Left forelimb (tissue), 1 donor: ENCODE data around the gene MACROD1.

ENCODE experiments used
- DNase-seq: peaks from one replicate; pipeline ENCODE4 v3.0.0-alpha.2; 2018; ENCODE audit warnings: low spot score

MACROD1 gene

DNA sequence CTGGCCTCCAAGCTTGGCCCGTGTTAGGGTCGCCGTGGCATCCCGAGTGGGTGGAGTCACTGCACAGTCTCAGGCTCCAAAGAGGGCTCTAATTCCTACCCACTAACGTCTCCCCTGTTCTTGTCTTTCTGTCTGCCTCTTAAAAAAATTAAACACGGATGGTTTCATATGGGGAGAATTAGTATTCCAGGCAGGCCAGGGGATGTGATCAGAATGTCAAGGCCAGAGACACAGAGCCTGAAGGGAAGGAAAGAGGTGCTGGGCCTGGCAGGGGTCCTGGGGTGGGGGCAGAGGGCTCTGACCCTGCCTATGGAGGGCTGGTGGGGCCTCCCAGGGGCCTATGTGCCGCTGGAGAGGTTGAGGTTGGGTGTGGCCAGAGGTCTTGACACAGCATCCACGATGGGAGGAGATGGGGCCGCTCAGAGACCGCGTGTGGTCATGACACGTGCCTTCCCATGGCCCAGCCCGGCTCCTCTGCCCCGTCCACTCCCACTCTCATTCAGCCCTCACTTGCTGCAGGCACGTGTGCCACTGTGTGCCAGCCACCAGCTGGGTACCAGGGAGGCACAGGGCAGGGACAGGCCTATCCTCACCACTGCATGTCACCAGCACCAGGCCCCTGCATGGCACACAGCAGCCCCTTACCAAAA is 73.7 kb downstream of the MACROD1 start:
- DNase-seq, result no peak

DNA sequence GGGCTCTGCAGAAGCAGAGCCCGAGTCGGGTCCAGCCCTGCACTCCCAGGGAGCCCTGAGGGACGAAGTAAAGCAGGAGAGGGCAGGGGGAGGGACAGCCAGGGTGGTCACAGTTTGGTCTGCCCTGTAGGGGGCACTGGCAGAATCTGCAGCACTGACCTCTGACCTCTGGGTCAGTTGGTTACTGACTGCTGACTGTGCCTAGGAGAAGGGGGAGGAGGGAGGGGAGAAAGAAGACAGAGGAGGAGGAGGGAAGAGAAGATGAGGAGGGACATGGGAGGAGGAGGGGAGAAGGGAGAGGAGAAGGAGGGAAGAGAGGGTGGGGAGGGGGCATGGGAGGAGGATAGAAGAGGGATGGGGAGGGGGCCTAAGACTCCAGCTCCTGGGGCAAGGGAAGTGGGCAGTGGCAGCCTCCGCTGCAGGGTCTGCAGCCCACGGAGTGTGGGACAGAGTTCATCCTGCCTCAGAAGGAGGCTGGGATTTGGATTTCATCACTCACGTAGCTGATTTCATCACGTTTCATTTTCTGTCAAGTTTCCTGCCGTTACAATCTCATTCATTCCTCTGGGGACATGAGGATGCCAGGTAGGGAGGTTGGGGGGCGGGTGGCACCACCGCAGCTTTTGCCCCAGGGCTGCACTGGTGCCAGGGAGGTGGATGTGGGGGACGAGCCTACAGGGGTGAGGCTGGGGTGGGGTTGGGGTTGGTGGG is 75.0 kb downstream of the MACROD1 start:
- DNase-seq, result no peak

DNA sequence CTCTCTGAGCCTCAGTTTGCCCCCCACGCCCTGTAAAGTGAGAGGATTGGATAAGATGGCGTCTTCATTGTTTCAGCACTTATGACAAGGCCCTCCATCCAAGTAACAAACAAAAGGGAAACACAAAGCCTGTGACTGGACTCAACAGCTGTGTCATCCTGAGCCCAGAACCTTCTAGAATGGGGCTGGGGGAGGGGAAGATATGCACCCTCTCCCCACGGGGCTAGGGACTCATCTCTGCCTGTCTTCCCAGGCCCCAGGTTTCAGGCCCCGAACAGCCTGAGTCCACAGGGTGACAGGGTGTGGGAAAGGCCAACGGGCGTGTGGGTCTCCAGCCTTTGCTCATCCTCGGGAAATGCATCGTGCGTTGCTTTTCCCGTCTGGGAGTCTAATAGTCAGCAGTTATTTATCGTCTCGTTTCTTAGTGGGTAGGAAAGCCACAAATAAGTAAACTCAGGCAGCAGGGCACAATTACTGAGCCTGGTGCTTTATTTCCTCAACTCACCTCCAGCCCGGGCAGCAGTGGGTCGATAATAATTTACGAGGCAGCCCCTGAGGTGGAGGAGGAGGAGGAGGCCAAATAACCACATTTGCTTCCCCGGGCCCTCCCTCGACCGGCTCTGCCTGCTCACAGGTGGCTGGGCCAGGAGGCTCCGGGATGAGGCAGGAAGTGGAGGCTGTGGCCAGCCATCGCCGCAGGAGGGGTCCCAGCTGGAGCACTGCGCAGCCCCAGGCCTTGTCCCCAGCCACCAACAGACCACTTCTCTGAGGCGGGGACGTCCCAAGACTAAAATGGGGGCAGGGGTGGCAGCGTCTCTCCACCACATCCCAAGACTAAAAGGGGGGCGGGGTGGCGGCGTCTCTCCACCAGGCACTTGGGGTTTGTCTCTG is 75.8 kb downstream of the MACROD1 start:
- no peak for DNase-seq

DNA sequence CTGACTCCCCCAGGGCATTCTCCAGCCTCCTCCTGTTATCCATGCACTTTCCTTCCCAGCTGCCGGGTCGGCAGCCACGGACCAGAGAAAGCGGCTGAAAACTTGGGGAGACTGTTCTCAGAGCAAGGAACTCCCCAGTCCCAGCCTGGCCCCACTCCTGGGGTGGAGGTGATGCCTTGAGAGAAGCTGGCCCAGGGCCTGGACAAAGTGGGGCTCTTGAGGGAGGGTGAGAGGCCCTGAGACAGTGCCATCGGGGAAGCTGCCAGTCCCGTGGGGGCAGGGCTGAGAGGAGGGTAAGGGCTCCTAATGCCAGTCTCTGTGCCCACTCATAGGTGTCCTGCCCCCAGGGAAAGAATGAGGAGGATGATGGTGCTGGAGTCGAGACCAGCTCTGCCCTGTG is 76.4 kb downstream of the MACROD1 start:
- DNase-seq, result no peak

DNA sequence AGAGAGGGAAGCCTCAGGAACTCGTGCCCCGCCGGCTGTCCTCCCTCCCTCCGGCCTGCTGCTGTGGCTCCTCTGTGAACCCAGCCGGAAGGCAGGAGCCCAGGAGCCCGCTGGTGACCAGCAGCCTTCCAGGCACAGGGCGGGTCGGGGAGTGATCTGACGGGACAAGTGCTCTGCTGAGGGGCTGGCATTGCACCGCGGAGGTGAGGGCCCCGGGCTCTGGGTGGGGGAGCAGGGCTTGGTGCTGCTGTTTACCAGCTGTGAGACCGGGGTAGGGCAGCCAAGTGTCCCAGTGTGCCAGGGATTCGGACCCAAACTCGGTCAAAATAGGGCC is 76.9 kb downstream of the MACROD1 start:
- DNase-seq, result no peak

DNA sequence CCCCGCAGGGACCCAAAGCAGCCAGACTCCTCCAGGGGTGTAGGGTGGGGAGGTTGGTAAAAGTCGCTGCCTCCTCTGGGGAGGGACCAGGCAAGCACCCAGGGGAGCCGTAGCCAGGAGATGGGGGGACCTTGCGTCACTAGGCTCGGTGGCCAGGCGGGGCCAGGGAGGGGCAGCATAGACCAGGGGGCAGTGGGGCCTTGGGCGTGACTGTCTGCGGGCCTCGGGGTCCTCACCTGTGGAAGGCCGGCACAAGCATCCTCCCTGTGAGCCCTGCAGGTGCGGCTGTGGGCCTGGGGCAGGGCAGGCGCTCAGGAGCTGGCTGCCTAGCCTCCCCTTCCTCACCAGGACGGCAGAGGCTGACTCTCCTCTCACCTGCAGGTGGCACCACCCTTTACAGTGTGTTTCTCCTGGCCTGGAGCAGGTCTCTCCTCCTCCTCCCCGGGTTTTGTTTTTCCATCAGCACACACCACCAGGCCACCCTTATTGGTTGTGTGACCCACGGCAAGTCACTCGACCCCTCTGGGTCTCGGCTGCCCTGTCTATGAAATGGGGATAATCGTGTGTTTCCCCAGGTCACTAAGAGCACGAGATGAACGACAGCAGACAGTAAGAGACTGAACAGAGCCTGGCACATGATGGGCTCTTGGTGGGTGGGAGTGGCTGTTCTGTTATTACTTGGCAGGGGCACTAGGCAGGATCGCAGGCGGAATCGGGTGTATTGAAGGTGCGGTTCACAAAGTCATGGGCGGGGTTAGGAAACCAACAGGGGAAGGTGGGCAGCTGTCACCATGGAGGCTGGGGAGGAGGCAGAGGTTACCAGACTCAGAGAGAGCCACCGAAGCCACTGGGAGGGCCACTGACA is 77.5 kb downstream of the MACROD1 start:
- no peak for DNase-seq

DNA sequence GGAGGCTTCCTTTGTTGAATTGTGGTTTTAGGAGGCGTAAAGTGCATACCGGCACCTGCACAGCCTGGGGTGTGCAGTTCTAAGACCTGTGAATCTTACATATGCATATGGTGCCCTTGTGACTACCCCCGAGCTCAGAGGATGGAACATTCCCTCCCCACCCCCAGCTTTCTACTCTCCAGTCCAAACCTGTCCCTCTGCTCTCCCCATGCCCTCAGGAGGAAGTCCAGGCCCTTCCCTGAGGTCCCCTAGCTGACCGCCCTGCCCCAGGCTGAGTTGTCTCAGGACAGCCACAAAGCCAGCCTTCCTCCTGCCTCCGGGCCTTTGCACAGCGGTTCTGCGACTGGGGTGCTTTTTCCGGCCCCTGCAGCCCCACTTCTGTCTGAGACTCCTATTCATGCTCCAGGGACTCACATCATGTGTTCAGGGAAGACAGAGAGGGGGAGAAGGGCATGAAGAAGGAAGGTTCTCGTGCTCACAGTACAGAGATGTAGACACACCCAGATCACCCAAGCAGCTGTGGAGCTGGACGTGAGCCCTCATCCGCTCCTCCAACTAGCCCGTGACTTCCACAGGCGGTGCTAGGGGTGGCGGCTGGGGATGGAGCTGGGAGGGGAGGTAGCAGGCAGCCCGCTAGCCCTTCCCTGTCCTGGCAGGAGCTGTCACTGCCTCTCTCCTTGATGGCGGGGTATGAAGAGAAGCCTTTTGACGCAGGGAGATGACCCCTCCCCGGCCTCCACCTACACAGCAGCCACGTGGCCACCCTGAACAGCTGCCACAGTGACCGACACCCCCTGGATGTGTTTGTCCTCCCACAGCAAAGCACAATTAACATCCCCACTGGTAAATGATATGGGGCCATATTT is 79.4 kb downstream of the MACROD1 start:
- DNase-seq, result no peak

DNA sequence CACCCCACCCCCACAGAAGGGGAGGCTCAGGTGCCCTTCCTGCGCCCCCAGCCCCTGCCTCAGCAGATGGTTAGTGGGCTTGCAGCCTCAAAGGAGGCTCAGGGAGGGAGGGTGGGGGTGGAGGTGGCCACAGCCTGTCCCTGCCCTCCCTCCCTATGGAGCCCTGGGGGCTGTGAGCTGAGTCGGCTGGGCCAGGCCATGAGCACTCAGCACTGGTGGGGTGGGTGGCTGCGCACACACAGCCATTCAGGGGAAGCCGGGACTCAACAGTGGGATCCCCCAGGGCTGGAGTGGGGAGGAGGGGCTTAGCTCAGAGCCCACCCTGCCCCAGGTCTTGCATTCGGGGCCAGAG is 80.0 kb downstream of the MACROD1 start:
- no peak for DNase-seq

DNA sequence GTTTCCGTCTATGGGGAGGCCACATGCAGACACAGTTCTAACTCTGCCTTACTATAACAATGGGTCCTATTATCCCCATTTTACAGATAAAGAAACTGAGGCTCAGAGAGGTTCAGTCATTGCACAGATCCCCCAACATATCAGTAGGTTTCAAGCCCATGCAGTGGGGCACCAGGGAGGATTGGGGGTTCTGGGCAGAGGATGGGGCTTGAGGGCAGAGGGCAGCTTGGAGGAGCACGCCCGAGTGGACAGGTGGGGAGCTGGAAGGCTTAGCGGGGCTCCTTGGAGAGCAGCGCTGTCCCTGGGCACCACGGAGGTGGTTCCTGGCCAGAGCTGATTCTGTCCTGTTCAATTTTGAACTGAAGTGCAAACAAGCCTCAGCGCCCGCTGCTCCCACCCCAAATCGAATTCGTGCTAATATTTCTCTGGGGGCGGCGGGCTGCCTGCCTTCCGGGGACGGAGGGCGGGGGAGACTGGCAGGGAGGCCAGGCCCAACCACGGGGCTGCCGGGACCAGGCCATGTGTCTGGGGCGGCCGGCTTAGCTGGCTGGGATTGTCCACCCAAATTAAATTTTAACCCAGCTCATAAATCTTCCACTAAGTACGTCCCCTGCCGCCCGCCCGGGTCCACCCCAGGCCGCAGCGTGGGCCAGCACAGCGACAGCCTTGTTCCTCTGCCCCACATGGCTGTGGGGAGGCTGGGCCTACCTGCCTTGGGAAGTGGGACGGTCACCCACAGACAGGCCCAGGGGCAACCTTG is 80.8 kb downstream of the MACROD1 start:
- DNase-seq, result no peak

DNA sequence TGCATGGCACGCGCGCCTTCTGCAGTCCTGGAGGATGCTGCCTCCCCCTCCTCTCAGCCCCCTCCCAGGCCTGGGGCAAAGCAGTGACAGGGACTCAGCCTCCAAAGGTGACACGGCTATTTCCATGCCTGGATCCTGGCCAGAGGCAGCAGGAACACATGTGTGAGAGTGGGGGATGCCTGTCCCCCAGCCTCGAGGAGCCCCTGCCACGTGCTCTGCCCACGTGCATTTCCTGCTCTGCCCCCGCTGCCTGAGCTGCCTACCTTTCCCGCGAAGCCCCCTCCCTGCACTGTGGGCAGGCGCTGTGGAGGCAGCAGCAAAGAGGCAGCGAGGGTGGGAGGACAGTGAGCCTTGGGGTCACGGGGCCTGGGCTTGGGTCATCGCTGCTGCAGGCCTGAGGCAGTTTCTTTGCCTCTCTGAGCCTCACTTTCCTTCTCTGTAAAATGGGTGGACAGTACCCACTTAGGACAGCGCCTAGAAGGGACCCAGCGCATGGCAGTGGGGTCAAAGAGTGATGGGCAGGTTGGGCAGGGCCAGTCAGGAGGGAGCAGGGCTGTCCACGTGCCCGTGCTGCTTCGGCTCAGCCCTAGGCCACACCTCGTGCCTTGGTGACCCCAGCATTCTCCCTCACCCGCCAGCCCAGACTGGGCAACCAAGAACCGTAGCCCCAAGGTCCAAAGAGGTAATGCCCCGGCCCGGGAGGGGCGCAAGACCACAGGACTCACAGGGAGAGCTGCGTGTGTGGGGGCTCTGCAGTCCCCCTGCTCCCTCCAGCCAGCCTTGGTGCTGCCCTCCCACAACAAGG is 81.6 kb downstream of the MACROD1 start:
- DNase-seq, result no peak

DNA sequence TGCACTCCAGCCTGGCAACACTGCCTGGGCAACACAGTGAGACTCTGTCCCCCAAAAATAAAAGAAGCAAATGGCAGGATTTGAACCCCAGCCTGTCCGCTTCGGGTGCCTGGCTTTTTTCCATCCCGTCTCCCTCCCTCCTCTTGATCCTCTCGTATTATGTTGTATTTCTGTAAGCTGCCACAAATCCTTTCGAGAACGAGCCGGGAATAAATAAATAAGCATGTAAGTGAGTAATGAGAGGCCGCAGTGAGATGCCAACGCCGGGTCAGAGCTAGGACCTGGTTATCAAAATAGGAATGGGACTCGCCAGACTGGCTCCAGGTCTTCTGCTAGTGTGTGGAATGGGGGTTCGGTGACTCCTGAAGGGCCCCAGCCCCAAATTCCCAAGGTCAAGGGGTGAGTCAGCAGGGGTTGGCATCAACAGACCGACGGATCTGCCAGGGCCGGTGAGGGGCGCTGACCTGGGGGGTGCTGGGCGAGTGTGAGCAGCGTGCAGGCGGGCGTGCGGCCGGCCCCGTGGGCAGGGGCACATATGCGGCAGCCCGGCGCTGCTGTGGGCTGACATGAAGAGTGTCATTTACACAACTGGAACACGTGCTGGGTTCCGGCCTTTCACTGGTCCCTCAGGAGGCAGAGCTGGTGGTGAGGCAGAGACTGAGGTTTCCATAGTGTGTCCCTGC is 82.4 kb downstream of the MACROD1 start:
- no peak for DNase-seq

DNA sequence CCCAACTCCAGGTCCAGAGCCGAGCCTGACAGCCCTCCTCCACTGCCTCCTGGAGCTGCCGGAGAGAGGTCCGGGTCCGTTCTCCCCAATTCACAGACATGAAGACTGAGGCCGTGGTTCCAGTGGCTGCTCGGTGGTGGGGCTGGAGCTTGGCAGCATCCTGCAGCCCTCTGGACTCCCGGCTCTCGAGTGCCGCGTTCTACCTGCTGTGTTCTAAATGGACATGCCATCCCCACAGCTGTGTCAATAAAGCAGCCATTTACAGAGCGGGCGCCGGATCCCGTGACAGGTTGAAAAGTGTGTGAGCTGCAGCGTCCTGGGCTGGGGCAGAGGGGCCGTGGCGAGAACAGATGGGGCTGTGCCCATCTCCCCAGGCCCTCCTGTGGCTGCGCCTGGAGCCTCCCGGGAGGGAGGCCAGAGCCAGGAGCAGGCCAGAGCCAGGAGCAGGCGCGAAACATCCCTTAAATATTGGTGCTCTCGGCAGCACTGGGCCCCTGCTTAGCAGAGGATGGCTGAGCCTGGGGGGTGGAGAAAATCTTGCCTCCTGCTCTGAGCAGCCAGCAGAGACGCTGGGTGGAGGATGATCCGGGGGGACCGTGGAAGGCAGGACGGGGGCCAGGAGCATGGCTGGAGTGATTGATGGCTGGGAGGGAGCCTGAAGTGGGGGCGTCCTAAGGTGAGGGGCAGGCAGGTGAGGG is 84.0 kb downstream of the MACROD1 start:
- no peak for DNase-seq

DNA sequence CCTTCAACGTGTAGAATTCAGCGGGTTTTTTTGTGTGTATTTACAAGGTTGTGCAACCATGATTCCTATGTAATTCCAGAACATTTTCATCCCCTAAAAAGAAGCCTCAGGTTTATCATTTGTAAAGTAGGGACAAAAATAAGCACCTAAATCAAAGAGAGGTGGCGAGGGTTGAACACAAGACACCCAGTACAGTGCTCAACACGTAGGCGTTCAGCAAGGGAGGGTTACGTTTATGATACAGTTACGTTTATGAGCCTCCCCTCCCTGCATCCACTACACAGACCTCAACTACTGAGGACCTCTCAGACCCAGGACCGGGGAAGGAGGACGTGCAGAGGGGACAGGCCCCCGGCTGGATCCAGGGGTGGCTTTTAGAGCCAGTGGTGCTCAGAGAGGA is 85.5 kb downstream of the MACROD1 start:
- DNase-seq, result no peak

DNA sequence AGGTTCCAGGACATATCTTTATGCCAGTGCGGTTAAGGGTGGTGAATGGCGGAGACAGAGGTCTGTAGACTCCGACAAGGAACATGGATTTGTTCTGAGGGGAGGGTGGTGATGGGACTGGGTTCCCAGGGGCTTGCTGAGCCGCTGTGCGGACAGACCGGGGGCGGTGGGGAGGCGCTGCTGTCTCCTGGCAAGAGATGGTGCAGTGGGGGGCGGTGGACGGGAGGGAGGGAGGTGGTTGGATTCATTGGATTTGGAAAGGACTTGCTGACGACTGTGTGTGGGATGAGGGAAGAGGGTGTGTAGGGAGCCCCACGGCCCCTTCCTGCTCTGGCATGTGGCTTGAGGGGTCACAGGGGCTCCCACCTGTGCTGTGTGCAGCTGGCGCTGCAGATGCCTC is 87.0 kb downstream of the MACROD1 start:
- DNase-seq, result no peak

DNA sequence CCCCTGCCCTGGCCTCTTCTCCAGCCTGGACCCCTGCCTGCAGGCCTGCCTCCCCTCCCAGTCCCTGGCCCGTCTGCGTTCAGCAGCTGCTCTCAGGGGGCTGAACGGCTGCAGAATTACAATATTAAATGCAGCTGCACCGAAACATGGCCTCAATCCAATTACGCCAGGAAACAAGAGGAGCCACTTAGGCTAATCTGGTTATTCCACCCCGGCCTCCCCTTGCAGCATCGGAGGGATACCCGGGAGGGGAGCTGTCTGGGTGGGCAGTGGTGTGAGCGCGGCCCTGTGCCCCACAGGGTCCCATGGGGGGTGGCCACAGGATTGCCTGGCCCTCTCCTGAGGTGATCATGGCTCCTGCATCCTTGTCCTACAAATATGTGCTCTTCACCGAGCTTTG is 87.6 kb downstream of the MACROD1 start:
- no peak for DNase-seq

DNA sequence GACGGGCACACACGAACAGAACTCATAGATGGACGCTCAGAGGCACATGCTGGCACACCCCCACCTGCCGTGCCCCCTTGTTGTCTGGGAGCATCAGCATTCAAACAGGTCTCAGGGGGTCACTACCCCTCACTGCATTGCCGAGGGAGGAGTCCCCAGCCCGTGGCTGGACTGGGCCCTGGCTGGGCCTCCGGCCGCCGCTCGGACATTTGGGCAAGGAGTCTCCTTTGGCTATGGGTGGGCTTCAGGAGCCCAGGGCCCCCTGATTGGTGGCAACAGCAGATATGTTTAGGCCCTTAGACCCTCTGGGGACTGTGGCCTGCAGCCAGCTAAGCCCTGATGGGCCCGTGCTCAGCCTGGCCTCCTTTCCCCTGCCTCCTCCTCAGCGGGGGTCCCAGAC is 88.3 kb downstream of the MACROD1 start:
- DNase-seq, result no peak

DNA sequence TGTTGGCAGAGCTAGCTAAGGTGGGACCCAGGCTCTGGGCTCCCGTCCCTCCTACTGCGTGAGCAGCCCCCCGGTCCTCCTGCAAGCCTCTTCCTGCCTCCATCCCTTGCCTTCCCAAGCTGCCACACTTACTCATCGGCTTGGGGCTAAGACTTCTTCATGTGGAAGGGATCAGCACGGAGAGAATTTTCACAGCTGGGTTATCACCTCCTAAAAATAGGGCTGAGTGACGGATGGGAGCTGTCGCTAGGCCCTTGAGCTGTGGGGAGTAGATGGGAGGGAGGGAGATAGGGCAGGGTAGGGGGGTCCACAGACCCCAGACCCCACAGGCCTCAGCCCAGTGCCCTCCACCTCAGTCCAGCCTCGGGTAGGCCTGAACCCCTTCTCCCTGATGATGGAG is 89.2 kb downstream of the MACROD1 start:
- DNase-seq, result no peak

DNA sequence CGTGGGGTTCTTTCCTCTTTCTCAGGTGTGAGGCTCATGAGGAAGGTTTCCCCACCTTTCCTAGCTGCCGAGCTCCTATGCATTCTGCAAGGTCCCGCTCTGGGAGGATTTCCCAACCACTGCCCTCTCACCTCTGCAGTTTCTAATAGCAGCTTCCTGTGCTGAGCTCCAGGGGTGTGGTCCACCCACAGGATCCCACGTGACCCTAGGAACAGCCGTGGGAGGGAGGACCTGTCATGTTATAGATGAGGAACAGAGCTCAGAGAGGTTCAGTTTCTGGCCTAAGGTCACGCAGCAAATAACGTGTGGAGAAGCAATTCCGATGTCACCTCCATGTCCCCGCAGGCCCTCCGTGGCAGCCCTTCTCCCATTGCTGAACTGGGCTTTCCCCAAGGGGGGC is 91.7 kb downstream of the MACROD1 start:
- no peak for DNase-seq
